Sigmoid colon (tissue), 7 donors: ENCODE measurements around the gene C14orf180. TPM values are rescaled to one million over a fixed set of nuclear protein-coding genes. Genes with fewer than 3 reads are reported as not detected.
A peak's percentile ranks its signal among the peaks of the same experiment; 100 is the strongest.

ENCODE experiments used
- DNase-seq: peaks from one replicate; pipeline ENCODE4 v3.0.0-alpha.2; 2019
- H3K27ac ChIP-seq, 4 donors: fragments of 200-600 bp; sonication (generic); one replicate each; pipeline ENCODE4 v1.5.1; 2016 to 2019; ENCODE audit warnings: mild to moderate bottlenecking in 1 of 4
- H3K27me3 ChIP-seq, 3 donors: fragments of 200-600 bp; sonication (generic); one replicate each; pipeline ENCODE4 v1.5.1; 2019; ENCODE audit warnings: mild to moderate bottlenecking in 1 of 3
- H3K36me3 ChIP-seq, 4 donors: fragments of 200-600 bp; sonication (generic); one replicate each; pipeline ENCODE4 v1.5.1; 2016 to 2019
- H3K4me1 ChIP-seq, 4 donors: fragments of 200-600 bp; sonication (generic); one replicate each; pipeline ENCODE4 v1.5.1; 2017 to 2019
- H3K4me3 ChIP-seq, 4 donors: fragments of 200-600 bp; sonication (generic); one replicate each; pipeline ENCODE4 v1.5.1; 2017 to 2019; ENCODE audit warnings: mild to moderate bottlenecking in 2 of 4, moderate library complexity in 1 of 4
- H3K9me3 ChIP-seq, 4 donors: fragments of 200-600 bp in 3 of 4; sonication (generic) in 3 of 4; one replicate each; pipeline versions ENCODE4 v1.5.1 to v1.6.1; 2013 to 2019
- EP300 ChIP-seq, 4 donors: sonication (generic); formaldehyde crosslinking; IDR thresholded peaks; one replicate each; pipeline ENCODE4 v1.6.1; 2017; ENCODE audit warnings: antibody characterized with exemption in 4 of 4
- POLR2A ChIP-seq, 2 donors: fragments of 450-650 bp; IDR thresholded peaks; one replicate each; pipeline ENCODE4 v1.6.1; 2016; ENCODE audit warnings: antibody characterized with exemption in 2 of 2, mild to moderate bottlenecking in 2 of 2, moderate library complexity in 2 of 2
- POLR2AphosphoS5 ChIP-seq, 4 donors: sonication (generic); formaldehyde crosslinking; IDR thresholded peaks; one replicate each; pipeline ENCODE4 v1.6.1; 2017; ENCODE audit warnings: antibody characterized with exemption in 4 of 4
- WGBS, 2 donors: extraction: QIAGEN DNeasy Blood & Tissue Kit; methylation state at CpG; one replicate each; pipeline ENCODE4 v1.1.7; 2013; 5-methylcytosine and 5-hydroxymethylcytosine counted together
- intact Hi-C: fragments of 100-400 bp; cut with DNase I; formaldehyde crosslinking; loops from one replicate; pipeline ENCODE4 v1.15.1; 2023
- polyA plus RNA-seq, 3 donors: library from polyadenylated mRNA; stranded (reverse); fragments of 200-250 nt; gene quantifications; one replicate each; pipeline ENCODE4 v1.2.3, GENCODE V29; 2013
- total RNA-seq, 4 donors: library from RNA; depleted of rRNA; stranded (reverse); fragments of >200 nt; gene quantifications; one replicate each; pipeline ENCODE4 v1.1.0, GENCODE V29; 2016
- TF ChIP-seq, protein P1 (sequence below), 4 experiments: fragments of 450-650 bp in 3 of 4; fragments of 200-600 bp in 1 of 4; IDR thresholded peaks; one replicate each; pipeline ENCODE4 v1.5.1; 2016 to 2019; ENCODE audit warnings: antibody characterized with exemption in 4 of 4, mild to moderate bottlenecking in 3 of 4, moderate library complexity in 2 of 4
- donor health status: healthy with polysubstance abuse.
- donor health status: Bipolar disorder and iron deficiency.
- donor health status: healthy.

Gene C14orf180
- total and polyA plus RNA-seq, 7 donors, result 0.16 to 5.0 (median 0.58) TPM; not detected in 1

DNA sequence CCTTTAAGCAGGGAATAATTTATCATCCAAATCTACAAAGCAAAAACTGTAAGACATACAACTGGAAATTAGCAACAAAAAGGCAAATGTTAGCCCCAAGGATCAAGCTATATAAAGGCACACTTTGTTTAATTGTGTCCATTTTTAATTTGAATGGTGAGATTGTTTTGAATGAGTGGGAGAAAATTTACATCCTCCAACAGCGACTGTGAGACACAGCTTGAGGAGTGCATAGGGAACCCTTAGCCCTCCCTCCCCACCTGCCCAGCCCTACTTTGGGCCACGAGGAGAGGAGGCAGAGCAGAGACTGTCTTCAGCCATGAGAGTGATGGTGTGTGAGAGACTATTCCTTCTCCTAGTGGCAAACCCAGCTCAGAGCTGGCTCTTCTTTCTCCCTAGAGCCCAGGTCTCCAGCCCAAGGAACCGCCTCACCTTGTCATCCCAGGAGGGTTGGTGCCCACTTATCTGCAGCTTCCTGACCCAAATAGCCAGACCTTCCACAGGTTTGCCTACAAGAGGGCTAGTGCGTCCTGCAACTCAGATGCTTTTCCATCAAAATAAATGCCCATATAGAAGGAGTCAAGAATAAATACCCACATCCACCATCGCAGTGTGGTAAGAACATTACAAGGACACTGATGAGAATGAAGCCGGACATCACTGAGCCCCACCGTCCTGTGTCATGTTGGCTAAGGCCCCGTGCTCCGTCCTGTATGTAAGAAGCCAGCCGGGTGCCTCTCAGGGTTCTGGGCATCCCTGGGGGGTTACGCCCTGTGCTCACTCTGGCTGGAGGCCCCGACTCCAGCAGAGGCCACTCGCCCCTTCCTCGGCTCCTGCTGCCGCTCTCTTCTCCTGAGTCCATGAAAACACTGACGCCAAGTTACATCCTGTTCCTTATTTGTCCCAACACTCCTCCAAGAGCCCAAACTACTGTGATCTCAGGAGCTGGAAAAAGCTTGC lies 36.4 kb upstream of the C14orf180 start:
- Histone ChIP-seq H3K9me3 (no peaks in the 10 kb centered on the region), H3K27ac (no peak overlapping the region), H3K36me3 (no peaks in the 10 kb centered on the region), H3K4me3 (no peak overlapping the region), H3K27me3 (peaks cover 0 to 55% (median 18%) of the 10 kb centered on the region in 3 donors), H3K4me1 (peaks cover 0 to 9% (median 3%) of the 10 kb centered on the region in 4 donors)
- intact Hi-C loops, result no loop called here
- no peak for TF ChIP-seq POLR2A (IDR thresholded peaks at IDR 0.05)
- TF ChIP-seq, protein P1, sequence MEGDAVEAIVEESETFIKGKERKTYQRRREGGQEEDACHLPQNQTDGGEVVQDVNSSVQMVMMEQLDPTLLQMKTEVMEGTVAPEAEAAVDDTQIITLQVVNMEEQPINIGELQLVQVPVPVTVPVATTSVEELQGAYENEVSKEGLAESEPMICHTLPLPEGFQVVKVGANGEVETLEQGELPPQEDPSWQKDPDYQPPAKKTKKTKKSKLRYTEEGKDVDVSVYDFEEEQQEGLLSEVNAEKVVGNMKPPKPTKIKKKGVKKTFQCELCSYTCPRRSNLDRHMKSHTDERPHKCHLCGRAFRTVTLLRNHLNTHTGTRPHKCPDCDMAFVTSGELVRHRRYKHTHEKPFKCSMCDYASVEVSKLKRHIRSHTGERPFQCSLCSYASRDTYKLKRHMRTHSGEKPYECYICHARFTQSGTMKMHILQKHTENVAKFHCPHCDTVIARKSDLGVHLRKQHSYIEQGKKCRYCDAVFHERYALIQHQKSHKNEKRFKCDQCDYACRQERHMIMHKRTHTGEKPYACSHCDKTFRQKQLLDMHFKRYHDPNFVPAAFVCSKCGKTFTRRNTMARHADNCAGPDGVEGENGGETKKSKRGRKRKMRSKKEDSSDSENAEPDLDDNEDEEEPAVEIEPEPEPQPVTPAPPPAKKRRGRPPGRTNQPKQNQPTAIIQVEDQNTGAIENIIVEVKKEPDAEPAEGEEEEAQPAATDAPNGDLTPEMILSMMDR (IDR thresholded peaks at IDR 0.05), result no peak
- TF ChIP-seq EP300 (IDR thresholded peaks at IDR 0.05), result no peak
- WGBS, 2 donors, result 82 to 84% methylated on average over 16 of the region's 16 CpGs
- peak; percentile 54 for DNase-seq

DNA sequence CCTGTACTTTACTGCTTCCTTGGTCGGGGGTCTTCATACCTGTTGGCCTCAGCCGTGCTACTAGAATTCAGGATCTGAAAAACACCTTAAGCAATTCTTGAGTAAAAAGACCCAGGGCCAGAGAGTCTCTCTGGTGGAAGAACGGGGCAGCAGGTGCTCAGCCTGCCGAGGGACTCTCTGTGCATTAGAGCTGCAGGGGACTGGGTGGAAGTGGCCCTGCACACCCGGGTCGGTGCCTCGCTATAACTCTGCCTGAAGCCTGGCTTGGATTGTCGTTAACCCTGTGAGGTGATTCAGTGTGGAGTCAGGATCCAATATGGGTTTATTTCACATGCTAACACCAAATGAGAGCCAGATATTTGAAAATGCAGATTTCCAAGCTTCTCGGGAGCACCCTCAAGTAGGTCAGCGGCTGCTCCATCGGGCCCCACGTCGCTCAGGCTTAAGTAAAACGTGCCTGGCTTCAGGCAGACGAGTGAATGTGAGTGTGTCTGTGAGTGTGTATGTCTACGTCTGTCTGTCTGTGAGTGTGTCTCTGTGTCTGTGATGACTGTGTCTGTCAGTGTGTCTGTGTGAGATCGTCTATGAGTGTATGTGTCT lies 35.1 kb upstream of the C14orf180 start:
- no peak for TF ChIP-seq POLR2AphosphoS5 (IDR thresholded peaks at IDR 0.05)
- TF ChIP-seq POLR2A (IDR thresholded peaks at IDR 0.05), result no peak
- TF ChIP-seq EP300 (IDR thresholded peaks at IDR 0.05), result no peak
- TF ChIP-seq, protein P1 (IDR thresholded peaks at IDR 0.05), result no peak
- intact Hi-C loops, result no loop called here
- DNase-seq, result peak; percentile 18
- Histone ChIP-seq H3K27me3 (peaks cover 0 to 65% (median 18%) of the 10 kb centered on the region in 3 donors), H3K9me3 (no peaks in the 10 kb centered on the region), H3K36me3 (no peaks in the 10 kb centered on the region), H3K27ac (no peak overlapping the region), H3K4me3 (no peak overlapping the region), H3K4me1 (peaks cover 0 to 9% (median 3%) of the 10 kb centered on the region in 4 donors)
- 57 to 68% methylated on average over 17 of the region's 17 CpGs for WGBS, 2 donors

DNA sequence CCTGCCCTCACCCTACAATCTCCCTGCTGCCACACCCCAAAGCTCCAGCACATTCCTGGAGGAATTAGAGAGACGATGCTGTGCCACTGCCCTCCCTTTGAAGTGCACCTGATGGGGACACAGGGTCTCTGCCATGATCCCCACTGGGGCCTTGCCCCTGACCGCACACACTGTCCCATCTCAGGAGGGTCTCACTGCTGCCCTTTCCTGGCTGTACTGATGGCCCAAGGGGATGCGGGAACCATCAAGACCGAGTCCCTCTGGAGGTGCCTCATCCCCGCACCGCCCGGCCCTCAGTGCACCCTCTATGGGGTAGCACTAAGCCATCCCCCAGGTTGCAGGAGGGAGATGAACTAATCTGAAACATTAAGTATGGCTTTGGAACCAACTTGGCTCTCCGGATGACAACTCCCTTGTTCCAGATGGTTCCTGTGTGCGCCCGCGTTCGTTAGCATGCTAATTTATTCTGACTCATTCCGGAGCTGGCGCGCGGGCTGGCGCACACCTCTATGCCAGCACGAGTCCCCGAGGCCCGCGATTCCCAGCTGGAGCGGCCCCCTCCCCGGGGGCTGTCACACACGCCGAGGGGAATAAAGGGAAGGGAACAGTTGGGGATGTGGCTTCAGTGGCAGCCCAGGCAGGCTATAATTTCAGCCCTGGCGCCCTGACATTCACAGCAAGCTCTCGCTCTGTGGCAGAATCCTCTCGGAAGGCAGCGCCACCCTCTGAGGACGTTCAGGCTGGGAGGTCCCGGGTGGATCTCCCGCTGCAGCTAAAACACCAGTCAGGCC lies 34.2 kb upstream of the C14orf180 start:
- H3K9me3 ChIP-seq, result no peaks in the 10 kb centered on the region
- H3K4me1 ChIP-seq, result peaks cover 0 to 9% (median 3%) of the 10 kb centered on the region in 4 donors
- no peaks in the 10 kb centered on the region for H3K36me3 ChIP-seq
- intact Hi-C loops, result no loop called here
- no peak overlapping the region for H3K4me3 ChIP-seq
- TF ChIP-seq EP300 (IDR thresholded peaks at IDR 0.05) (no peak), POLR2A (IDR thresholded peaks at IDR 0.05) (no peak), POLR2AphosphoS5 (IDR thresholded peaks at IDR 0.05) (no peak)
- TF ChIP-seq, protein P1 (IDR thresholded peaks at IDR 0.05), result no peak
- peak; percentile 55 for DNase-seq
- peaks cover 0 to 67% (median 18%) of the 10 kb centered on the region in 3 donors for H3K27me3 ChIP-seq
- H3K27ac ChIP-seq, result no peak overlapping the region
- WGBS, 2 donors, result 55 to 63% methylated on average over 32 of the region's 32 CpGs

DNA sequence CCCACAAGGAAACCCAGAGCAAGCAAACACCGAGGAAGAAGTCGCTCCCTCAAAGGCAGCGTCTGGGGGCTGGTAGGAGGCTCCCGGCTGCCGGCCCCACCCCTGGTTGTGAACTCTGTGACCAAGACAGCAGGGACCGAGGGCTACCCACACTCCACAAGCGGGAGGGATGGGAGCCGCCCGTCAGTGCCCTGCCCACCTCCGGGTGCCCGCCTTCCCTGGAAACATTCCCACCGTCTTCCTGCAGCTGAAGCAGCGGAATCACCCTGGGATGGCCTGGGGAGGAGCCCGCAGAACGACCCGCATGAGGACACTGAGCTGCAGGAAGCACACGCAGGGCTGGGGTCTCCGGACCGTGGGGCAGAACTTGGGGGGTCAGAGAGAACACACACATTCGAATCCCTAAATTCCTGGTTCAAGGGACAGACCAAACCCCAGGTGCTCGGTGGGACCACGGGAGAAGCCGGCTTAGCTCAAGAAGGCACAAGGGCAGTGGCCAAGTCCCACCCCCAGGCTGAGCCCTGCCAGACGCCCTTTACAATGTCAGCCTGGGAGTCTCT lies 33.5 kb upstream of the C14orf180 start:
- WGBS, 2 donors, result 13 to 41% methylated on average over 24 of the region's 24 CpGs
- TF ChIP-seq, protein P1 (IDR thresholded peaks at IDR 0.05), result no peak
- TF ChIP-seq EP300 (IDR thresholded peaks at IDR 0.05) (no peak), POLR2AphosphoS5 (IDR thresholded peaks at IDR 0.05) (no peak), POLR2A (IDR thresholded peaks at IDR 0.05) (no peak)
- Histone ChIP-seq H3K27ac (no peak overlapping the region), H3K4me1 (peaks cover 0 to 9% (median 3%) of the 10 kb centered on the region in 4 donors), H3K4me3 (no peak overlapping the region), H3K36me3 (no peaks in the 10 kb centered on the region), H3K27me3 (peaks cover 0 to 67% (median 18%) of the 10 kb centered on the region in 3 donors), H3K9me3 (no peaks in the 10 kb centered on the region)
- intact Hi-C loops, result no loop called here
- peak; percentile 59 for DNase-seq
